Fibroblast of villous mesenchyme (primary cell): Measurements from ENCODE around the gene CDK11A. TPM values are rescaled to one million over a fixed set of nuclear protein-coding genes. Genes with fewer than 3 reads are reported as not detected.
A peak's percentile ranks its signal among the peaks of the same experiment; 100 is the strongest.

Experiments
- DNase-seq: peaks from one replicate; pipeline ENCODE4 v3.0.0-alpha.2; 2010; ENCODE audit warnings: low read depth
- H3K4me3 ChIP-seq: 2 replicates; pipeline ENCODE4 v1.5.1; 2011; ENCODE audit warnings: low read depth, mild to moderate bottlenecking, low read length
- total RNA-seq: library from RNA; depleted of rRNA; stranded (reverse); fragments of >200 nt; gene quantifications from 2 replicates; pipeline ENCODE4 v1.2.3, GENCODE V29; 2012
- TF ChIP-seq, protein P1 (sequence below): IDR thresholded peaks from 2 replicates; pipeline ENCODE4 v1.5.1; 2012; ENCODE audit warnings: low read depth, mild to moderate bottlenecking, low read length; ENCODE audit not compliant: insufficient read depth

The CDK11A gene
- total RNA-seq, 1 donor = 18.1 TPM

DNA sequence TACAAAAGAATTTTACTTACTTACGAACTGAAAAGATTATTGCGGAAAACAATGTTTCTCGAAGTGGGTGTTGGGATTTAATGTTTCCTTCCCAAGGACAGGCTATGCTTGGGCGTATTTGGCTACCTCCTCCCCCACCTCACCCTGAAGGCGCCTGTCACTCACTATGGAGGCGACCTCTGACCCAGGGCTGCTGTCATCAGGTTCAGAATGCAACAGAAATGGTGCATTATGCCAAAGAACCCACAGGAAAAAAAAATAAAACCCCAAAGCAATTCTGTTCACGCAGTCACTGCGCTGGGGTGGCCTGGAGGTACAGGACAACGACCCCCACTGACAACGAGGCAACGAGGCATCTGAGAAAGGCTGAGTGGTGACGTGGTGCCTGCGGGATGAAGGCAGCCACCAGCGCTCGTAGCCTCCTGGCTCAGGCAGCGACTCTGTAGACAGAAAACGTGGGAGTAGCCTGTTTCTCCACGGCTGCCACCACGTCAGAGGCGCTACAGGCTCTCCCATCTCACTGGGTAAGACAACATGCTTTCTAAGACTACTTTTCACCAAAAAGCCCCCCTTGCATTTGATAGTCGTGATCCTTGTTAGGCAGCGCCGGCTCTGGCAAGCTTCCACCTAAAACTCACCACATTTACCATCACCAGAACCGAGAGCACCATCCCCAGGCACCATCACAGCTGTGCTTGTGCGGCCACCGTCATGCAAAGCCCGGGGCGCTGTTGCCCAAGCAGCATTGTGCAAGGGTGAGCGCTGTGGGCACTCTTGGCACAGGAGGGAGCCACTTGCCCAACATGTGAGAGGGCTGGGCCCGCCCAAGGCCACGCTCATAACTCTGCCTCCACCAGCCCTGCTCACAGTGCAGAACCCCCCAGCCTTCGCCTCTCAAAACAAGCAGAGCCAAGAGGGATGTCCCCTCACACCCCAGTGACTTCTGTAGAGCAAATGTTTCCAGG is 39.8 kb upstream of the CDK11A start:
- TF ChIP-seq, protein P1, sequence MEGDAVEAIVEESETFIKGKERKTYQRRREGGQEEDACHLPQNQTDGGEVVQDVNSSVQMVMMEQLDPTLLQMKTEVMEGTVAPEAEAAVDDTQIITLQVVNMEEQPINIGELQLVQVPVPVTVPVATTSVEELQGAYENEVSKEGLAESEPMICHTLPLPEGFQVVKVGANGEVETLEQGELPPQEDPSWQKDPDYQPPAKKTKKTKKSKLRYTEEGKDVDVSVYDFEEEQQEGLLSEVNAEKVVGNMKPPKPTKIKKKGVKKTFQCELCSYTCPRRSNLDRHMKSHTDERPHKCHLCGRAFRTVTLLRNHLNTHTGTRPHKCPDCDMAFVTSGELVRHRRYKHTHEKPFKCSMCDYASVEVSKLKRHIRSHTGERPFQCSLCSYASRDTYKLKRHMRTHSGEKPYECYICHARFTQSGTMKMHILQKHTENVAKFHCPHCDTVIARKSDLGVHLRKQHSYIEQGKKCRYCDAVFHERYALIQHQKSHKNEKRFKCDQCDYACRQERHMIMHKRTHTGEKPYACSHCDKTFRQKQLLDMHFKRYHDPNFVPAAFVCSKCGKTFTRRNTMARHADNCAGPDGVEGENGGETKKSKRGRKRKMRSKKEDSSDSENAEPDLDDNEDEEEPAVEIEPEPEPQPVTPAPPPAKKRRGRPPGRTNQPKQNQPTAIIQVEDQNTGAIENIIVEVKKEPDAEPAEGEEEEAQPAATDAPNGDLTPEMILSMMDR = peak; percentile 22
- peak; percentile 68 for DNase-seq

GRCh38 chr1:1761504-1762376 is 37.6 kb upstream of the CDK11A start:
- no peak for DNase-seq
- no peak overlapping the region for H3K4me3 ChIP-seq
- TF ChIP-seq, protein P1 = no peak

More for the DNA sequence above, 39.8 kb upstream of the CDK11A start:
- no peak overlapping the region for H3K4me3 ChIP-seq

- no peak for DNase-seq
- H3K4me3 ChIP-seq = no peak overlapping the region
- TF ChIP-seq, protein P1 = no peak
Measured at GRCh38 chr1:1760715-1761114, 36.6 kb upstream of the CDK11A start.

GRCh38 chr1:1760345-1760650 is 36.1 kb upstream of the CDK11A start:
- DNase-seq = no peak
- no peak overlapping the region for H3K4me3 ChIP-seq
- TF ChIP-seq, protein P1 = no peak

- no peak overlapping the region for H3K4me3 ChIP-seq
- TF ChIP-seq, protein P1 = no peak
- DNase-seq = no peak
Measured at GRCh38 chr1:1759456-1760344, 35.5 kb upstream of the CDK11A start.
